NCI-H524 treated with DMSO at 0.1 percent for 48 hours (cell line): Measurements from ENCODE around the gene MRGPRF.
"Not testable (repeated sequence)": the region's sequence is repeated elsewhere in the genome, so short reads cannot be mapped to it uniquely, and the experiment has no call there.

Experiments used
- DNase-seq: peaks from one replicate; lab custom pipeline; 2025; lab: John Stamatoyannopoulos, UW

The MRGPRF gene

DNA sequence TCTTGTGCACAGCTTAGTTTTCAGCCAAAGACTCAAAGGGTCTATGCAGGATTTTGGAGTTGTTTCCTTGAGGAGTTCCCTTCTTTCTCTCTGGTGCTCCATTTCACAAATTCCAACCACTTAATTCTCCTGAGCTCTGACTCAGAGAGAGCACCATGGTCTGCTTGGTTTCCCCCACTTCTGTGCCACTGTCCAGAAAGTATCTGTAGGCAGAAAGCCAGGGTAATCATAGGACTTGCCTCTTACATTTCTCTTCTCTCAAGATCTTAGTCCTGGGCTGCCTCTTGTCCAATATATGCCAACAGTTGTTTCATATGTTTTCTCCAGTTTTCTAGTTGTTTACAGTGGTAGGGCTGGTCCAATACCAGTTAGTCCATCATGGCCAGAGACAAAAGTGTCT, 25.8 kb downstream of the MRGPRF start:
- DNase-seq, result no peak

GRCh38 chr11:68983801-68984200, 29.2 kb downstream of the MRGPRF start:
- no peak for DNase-seq

DNA sequence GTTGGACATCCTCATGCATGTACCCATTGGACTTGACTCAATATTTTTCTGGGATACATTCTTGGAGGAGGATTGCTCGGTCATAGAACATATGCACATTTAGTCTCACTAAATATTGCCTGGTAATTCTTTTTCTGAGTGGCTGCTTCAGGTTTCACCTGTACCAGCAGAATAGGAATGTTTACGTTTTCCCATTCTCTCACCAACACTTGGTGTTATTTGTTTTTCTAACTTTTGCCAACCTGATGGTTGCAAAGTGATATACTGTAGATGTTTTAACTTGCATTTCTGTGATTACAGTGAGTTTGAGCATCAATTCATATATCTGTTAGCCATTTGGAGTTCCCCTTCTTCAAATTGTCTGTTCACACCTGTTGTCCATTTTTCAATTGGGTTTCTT, 30.9 kb downstream of the MRGPRF start:
- no peak for DNase-seq

- no peak for DNase-seq
Measured at GRCh38 chr11:68980776-68981065, 32.3 kb downstream of the MRGPRF start, which contains the start of gene MRGPRD. Gene MRGPRD, minus strand, starts transcription at chr11:68980986. Its CDS starts 0 bp downstream, at chr11:68980986.

DNA sequence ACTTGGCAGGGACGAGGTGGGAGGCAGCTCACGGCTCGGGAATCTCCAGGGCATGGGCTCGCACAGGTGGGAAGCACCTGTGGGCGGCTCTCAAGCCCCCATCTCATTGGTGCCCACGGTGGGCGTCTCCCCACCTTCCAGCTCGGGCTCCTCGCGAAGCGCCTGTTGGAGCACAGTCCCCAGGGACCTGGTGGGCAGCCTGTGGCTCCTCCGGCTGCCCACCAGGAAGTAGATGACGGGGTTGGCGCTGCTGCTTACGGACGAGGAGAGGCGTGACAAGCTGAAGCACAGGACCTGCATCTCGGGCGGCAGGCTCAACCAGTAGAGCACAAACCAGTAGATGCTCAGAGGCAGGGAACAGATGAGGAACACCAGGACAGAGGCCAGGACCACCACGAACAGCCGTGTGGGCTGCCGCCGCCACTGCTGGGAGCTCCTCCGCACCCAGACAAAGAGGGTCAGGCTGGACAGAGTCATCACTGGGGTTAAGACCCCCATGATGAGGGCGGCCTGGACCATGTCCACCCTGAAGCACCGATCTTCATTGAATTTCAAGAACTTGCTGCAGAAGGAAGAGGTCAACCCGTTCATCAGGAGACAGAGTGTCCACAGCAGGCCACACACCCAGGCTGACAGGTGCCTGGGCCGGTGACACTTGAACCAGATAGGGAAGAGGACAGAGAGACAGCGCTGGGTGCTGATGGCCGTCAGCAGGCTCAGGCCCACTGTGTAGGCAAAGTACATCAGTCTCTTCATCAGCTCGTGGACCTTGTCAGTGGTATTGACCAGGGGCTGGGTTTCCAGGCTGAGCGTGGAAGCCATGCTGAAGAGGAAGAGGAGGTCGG, 32.9 kb downstream of the MRGPRF start:
- no peak for DNase-seq

GRCh38 chr11:68978931-68979594, 34.0 kb downstream of the MRGPRF start:
- no peak for DNase-seq

GRCh38 chr11:68978626-68978930, 34.5 kb downstream of the MRGPRF start:
- no peak for DNase-seq

DNA sequence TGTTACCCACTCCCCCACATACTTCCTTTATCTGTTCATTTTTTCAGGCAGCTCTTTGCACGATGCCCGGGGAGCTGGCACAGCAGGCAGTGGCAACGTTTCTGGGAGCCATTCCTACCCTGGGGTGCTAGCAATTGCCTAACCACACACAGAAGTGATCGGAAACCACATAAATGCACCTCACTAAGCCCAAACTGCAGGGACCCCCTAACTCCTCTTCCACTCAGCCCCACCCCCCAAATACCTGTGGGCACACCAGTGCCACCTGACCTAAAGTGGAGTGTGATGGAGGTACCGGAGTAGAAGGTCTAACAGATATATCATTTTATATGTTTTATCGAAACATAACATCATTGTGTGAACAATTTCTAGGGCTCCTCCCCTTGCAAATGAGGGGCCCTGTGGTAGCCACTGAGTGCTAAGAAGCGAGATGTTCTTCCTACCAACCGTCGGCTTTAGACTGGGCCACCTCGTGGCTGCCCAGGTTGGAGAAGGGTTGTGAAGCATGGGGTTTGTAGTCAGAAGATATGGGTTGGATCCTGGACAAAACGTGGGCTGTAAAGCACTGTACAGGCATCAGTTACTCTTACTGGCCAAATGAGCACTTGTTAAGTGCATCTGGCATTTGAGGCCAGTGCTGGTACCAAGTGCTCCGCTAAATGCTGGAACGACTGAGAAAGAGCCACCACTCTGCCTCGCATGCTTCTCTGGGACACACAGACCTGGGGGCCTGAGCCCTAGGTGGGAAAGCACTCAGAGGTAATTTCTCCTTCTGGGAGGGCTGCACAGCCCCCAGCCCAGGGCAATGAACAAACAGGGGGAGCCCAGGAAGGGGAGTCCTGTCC, 35.0 kb downstream of the MRGPRF start:
- DNase-seq, result no peak

GRCh38 chr11:68976563-68976962, 36.5 kb downstream of the MRGPRF start:
- no peak for DNase-seq

DNA sequence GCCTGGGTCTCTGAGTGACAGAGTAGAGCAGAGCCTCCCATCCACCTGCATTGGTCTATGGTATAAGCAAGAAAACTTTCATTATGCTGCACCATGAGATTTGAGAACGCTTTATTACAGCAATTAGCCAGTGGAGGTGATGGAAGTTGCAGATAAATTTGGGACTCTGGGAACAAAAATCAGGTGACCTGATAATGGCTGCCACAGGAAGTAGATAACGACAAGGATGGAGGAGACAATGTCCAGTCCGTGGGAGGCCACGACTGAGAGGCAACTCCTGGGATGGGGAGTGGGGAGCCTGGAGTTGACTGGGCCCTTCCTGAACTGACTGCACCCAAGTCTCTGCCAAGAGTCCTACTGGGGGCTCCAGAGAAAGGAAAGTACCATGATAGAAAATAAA, 37.0 kb downstream of the MRGPRF start:
- no peak for DNase-seq

GRCh38 chr11:68974421-68975194, 38.4 kb downstream of the MRGPRF start:
- no peak for DNase-seq

DNA sequence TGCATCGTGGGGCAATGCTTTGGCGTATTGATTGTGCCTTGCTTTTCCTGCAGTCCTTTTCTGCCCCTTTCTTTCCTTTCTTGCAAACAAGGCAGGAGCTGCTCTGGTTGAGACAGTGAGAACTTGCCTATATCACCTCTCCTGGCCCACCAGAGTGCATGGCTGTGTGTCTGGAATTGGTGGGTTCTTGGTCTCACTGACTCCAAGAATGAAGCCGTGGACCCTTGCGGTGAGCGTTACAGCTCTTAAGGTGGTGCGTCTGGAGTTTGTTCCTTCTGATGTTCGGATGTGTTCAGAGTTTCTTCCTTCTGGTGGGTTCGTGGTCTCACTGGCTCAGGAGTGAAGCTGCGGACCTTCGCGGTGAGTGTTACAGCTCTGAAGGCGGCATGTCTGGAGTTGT, 39.3 kb downstream of the MRGPRF start:
- DNase-seq, result not testable (repeated sequence)

GRCh38 chr11:68973219-68973618, 39.8 kb downstream of the MRGPRF start:
- DNase-seq, result no peak

GRCh38 chr11:68970921-68971636, 42.0 kb downstream of the MRGPRF start:
- DNase-seq, result no peak

DNA sequence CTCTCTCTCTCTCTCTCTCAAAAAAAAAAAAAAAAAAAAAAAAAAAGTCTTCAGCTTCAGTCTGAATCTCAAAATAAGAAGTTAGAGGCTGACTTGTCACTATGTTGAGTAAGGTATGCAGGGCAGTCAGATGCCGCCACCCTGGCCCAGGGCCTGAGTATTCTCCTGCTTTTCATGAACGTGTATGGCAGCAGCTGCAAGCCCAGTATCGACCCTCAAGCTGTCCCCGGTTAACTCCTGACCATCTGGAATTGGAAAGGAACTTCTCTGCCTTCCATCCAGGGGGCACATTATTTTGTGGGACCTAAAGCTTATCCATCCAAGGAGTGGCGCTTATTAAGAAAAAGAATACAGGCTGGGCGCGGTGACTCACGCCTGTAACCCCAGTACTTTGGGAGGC, 43.7 kb downstream of the MRGPRF start:
- no peak for DNase-seq

DNA sequence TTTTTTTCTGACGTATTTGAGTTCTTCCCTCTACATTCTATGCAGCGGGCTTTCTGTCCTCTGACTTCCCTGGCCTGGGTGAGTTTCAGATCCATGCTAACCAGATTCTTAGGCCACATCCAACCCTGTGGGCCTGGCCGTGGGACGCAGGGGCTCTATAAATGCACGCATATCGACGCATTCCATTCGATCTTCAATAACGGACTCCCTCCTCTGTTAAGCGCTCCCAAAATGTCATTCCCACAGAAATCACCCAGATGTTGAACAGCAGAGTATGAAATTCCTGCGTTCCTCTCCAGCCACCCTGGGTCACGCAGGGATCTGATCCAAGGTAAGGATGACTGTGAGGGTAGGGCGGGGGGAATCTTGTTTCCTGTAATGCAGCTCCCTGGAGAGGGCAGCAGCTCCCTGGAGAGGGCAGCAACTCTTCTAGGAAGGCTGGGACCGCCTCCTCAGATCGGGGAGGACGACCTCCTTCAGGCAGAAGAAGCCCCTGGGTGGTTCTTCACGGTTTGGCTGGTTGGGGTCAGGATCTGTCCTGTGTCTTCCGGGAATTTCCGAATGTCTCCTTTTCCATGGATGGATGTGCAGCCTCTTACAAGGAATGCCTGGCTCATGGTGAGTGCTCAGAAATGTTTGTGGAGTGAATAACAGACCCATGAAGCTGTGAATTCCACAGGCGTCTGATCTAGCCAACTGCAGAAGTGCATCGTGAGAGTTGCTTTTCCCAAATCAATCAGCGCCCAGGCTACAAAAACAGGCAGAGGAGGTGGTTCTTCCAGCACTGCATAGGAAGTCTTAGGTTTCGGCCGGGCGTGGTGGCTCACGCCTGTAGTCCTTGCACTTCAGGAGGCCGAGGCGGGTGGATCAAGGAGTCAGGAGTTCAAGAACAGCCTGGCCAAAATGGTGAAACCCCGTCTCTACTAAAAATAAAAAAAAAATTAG, 44.5 kb downstream of the MRGPRF start:
- DNase-seq, result no peak

- no peak for DNase-seq
Measured at GRCh38 chr11:68966894-68967780, 45.9 kb downstream of the MRGPRF start.

DNA sequence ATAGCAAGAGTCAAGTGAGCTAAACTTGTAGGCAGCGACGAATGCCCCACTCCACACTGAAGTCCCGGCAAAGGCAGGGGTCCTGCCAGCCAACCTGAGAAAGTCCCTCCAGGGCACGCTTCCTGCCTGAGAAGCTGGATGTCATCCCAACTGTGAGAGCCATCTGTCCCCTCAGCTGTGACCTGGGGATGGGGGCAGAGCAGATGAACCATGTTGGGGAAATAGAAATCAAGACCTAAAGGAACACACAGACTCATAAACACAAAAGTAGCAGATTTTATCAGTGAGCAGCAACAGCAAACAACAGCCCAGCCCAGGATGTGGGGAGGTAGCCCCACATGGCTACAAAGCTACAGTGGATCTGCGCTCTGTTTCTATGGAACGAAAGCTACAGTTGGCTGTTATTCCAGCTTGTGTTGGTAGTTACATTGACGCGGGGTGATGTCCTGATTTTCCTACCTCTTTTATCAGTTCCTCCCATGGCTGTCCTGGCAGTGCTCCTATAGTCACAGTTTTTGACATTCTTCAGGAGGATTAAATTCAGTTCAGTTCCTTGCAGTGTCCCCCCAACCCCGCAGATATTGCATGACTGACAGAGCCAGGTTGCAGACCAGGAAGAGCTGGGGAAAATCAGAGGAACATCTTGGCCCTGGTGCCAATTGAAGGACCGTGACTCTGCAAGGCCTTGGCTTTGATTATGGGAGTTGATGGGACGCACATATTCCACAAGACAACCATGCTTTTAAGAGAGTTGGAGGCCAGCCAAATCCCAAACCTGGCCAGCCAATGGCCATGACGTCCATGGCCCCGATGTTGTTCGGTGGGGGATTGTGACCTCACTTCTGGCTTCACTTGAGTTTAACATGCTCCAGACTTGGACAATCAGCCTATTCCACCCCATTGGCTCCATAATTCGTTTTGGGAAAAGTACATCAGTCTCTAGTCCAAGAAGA, 46.9 kb downstream of the MRGPRF start:
- no peak for DNase-seq
